Activated CD8-positive, alpha-beta T cell treated with anti-CD3 and anti-CD28 coated beads for 36 hours (primary cell): ENCODE data around the gene TGM4. TPM values are rescaled to one million over a fixed set of nuclear protein-coding genes. Genes with fewer than 3 reads are reported as not detected.

Source experiments
- ATAC-seq: fragments of 200-7000 bp; cut with Tn5 transposase; one replicate; pipeline ENCODE4 v1.10.0; 2021; ENCODE audit warnings: mild to moderate bottlenecking, moderate library complexity
- CTCF ChIA-PET: fragments of 350-600 bp; sonication (Branson Sonifier 250); formaldehyde crosslinking; loops from one replicate; lab custom pipeline; 2021; ENCODE audit warnings: antibody characterized with exemption; lab: Charles Lee
- POLR2A ChIA-PET: fragments of 350-600 bp; sonication (Branson Sonifier 250); formaldehyde crosslinking; loops from one replicate; lab custom pipeline; 2021; ENCODE audit warnings: antibody characterized with exemption; lab: Charles Lee
- DNase-seq: peaks from one replicate; pipeline ENCODE4 v3.0.0-alpha.2; 2020
- H3K27ac Mint-ChIP-seq: one replicate; pipeline ENCODE4 v1.8.0; 2021; ENCODE audit warnings: mild to moderate bottlenecking, mixed read lengths
- H3K27me3 Mint-ChIP-seq: one replicate; pipeline ENCODE4 v1.8.0; 2021; ENCODE audit warnings: mixed read lengths
- H3K36me3 Mint-ChIP-seq: one replicate; pipeline ENCODE4 v1.8.0; 2021; ENCODE audit warnings: low read depth, mixed read lengths
- H3K4me1 Mint-ChIP-seq: one replicate; pipeline ENCODE4 v1.8.0; 2021; ENCODE audit warnings: low read depth, mixed read lengths
- H3K4me3 Mint-ChIP-seq: one replicate; pipeline ENCODE4 v1.8.0; 2021; ENCODE audit warnings: mild to moderate bottlenecking, moderate library complexity, mixed read lengths
- H3K9me3 Mint-ChIP-seq: one replicate; pipeline ENCODE4 v1.8.0; 2021; ENCODE audit warnings: mixed read lengths
- intact Hi-C: fragments of 100-400 bp; cut with micrococcal nuclease; formaldehyde crosslinking; loops from one replicate; pipeline ENCODE4 v1.10.0; 2022
- total RNA-seq, 2 experiments: library from RNA; stranded (reverse); gene quantifications; one replicate each; pipeline ENCODE4 v1.2.3, GENCODE V29; 2021
- TF ChIP-seq, protein P1 (sequence below): fragments of 200-600 bp; IDR thresholded peaks from one replicate; pipeline ENCODE4 v1.8.0; 2022; ENCODE audit warnings: antibody characterized with exemption, mild to moderate bottlenecking

The TGM4 gene
- total RNA-seq, 2 experiments from 2014 or later = not detected

DNA sequence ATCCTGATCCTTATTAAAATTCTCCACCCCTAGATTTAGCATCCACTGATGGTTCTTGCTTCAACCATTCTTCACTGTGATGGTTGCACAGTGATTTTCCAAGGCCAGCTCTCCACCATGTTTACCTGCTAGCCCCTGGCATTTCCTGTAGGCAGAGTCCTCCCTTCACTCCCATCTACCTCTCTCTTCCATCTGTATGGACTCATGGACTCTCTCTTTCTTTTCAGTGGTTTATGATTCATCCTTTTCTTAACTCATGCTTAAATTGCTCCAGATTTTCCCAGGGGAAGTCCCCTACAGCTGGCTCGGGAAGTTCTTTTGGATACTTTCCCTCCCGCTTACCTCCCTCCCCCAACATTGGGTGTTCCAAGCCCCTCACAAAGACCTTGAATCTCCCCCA, 18.7 kb downstream of the TGM4 start:
- CTCF ChIA-PET = no interaction called here
- Mint-ChIP-seq H3K27me3 (no peaks in the 10 kb centered on the region), H3K9me3 (no peaks in the 10 kb centered on the region), H3K27ac (no peak overlapping the region), H3K4me3 (no peak overlapping the region), H3K36me3 (no peaks in the 10 kb centered on the region), H3K4me1 (no peaks in the 10 kb centered on the region)
- ATAC-seq (no peak), DNase-seq (no peak)
- POLR2A ChIA-PET = no interaction called here
- intact Hi-C loops = no loop called here
- TF ChIP-seq, protein P1, sequence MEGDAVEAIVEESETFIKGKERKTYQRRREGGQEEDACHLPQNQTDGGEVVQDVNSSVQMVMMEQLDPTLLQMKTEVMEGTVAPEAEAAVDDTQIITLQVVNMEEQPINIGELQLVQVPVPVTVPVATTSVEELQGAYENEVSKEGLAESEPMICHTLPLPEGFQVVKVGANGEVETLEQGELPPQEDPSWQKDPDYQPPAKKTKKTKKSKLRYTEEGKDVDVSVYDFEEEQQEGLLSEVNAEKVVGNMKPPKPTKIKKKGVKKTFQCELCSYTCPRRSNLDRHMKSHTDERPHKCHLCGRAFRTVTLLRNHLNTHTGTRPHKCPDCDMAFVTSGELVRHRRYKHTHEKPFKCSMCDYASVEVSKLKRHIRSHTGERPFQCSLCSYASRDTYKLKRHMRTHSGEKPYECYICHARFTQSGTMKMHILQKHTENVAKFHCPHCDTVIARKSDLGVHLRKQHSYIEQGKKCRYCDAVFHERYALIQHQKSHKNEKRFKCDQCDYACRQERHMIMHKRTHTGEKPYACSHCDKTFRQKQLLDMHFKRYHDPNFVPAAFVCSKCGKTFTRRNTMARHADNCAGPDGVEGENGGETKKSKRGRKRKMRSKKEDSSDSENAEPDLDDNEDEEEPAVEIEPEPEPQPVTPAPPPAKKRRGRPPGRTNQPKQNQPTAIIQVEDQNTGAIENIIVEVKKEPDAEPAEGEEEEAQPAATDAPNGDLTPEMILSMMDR = no peak

DNA sequence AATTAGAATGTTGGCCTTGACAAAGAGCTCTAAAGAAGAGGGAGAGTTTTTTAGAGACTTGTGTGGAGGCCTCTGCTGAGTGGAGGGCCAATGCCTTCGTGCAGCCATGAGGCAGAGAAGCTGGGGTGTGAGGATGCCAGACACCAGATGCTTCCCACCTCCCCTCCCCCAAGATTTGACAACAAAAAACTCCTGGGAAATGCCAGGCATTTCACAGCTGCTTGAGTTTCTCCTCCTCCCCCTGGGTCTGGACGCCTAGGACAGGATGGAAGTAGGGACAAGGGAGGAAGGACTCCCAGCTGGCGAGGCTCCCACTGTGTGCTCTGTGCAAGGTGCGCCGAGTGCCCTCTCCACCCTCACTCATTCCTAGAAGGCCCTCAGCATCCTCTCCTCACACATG, 20.1 kb downstream of the TGM4 start:
- no peaks in the 10 kb centered on the region for H3K9me3 Mint-ChIP-seq
- H3K27ac Mint-ChIP-seq = no peak overlapping the region
- intact Hi-C loops = no loop called here
- DNase-seq (no peak), ATAC-seq (no peak)
- no peaks in the 10 kb centered on the region for H3K36me3 Mint-ChIP-seq
- H3K4me3 Mint-ChIP-seq = no peak overlapping the region
- ChIA-PET POLR2A (no interaction called here), CTCF (no interaction called here)
- no peaks in the 10 kb centered on the region for H3K4me1 Mint-ChIP-seq
- TF ChIP-seq, protein P1 = no peak
- peaks cover 1% of the 10 kb centered on the region for H3K27me3 Mint-ChIP-seq

DNA sequence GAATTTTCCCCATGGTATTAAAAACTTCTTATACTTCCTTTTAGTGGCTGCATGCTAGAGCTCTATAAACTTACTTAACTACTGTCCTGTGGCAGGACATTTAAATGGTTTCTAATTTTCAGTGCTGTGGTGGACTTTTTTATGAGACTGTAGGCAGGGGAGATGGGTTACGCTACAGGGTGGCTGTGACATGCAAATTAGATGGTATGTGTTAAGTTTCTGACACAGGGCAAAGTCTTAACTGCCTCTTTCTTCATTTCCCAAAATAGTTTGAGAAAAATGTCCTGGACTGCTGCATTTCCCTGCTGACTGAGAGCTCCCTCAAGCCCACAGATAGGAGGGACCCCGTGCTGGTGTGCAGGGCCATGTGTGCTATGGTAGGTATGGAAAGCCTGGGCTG, 22.0 kb downstream of the TGM4 start:
- Mint-ChIP-seq H3K4me3 (no peak overlapping the region), H3K36me3 (no peaks in the 10 kb centered on the region), H3K4me1 (no peaks in the 10 kb centered on the region), H3K9me3 (no peaks in the 10 kb centered on the region), H3K27ac (no peak overlapping the region), H3K27me3 (peaks cover 10% of the 10 kb centered on the region)
- CTCF ChIA-PET = no interaction called here
- ATAC-seq = no peak
- TF ChIP-seq, protein P1 = no peak
- intact Hi-C loops = no loop called here
- POLR2A ChIA-PET = no interaction called here
- no peak for DNase-seq

DNA sequence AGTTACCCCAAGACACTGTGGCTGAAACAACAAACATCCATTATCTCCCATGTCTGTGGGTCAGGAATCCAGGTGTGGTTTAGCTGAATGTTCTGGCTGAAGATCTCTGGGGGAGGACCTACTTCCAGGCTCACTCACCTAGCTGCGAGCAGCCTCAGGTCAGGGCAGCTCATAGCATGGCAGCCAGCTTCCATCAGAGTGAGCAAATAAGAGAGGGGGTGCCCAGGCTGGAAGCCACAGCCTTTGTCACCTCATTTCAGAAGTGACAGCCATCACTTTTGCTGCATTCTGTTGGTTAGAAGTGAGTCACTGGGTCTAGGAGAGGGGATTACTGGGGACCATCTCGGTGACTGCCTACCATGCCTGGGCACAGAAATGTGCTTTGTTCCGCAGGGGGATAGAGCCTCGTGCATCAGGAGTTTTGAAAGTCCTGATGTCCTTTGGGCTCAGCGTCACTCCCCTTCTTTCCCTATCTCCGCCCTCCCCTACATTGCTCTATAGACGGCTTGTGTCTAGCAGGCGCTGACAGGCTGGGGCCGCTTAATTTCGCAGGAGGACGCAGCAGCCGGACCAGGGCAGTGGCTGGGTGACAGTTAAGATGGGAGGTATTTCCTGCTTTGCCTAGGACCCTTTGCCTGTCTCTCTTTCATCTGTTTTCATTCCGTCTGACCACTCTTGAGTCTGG, 25.4 kb downstream of the TGM4 start:
- no peaks in the 10 kb centered on the region for H3K9me3 Mint-ChIP-seq
- no peaks in the 10 kb centered on the region for H3K4me1 Mint-ChIP-seq
- TF ChIP-seq, protein P1 = no peak
- ATAC-seq (peak; percentile 47), DNase-seq (no peak)
- ChIA-PET POLR2A (no interaction called here), CTCF (no interaction called here)
- H3K27me3 Mint-ChIP-seq = peaks cover 10% of the 10 kb centered on the region
- no peak overlapping the region for H3K4me3 Mint-ChIP-seq
- intact Hi-C loops = no loop called here
- no peaks in the 10 kb centered on the region for H3K36me3 Mint-ChIP-seq
- H3K27ac Mint-ChIP-seq = no peak overlapping the region

DNA sequence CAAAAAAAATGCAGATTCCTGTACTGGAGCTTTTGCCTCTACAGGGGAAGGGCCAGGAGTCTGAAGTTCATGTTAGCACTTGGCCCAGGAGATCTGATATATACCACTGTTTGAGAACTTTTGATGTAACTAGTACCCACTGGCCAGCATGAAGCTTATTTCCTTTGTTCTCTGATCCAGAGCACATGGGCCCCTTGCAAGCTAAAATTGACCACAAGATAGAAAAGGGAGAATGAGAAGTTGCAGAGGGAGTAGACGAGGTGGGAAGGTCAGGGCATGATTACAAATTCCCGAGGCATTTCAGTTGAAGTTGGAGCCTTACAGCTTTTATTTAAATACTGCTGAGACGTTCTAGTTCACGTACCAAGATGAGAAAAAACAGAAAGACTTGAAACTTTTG, 28.2 kb downstream of the TGM4 start:
- ChIA-PET POLR2A (interaction anchor here (0.6 kb wide), 1 partner anchor 373 kb away, joined by 3 read pairs; no protein-coding TSS in a partner anchor), CTCF (no interaction called here)
- no peak overlapping the region for H3K27ac Mint-ChIP-seq
- no peak overlapping the region for H3K4me3 Mint-ChIP-seq
- TF ChIP-seq, protein P1 = no peak
- intact Hi-C loops = no loop called here
- ATAC-seq (no peak), DNase-seq (no peak)
- H3K9me3 Mint-ChIP-seq = no peaks in the 10 kb centered on the region
- no peaks in the 10 kb centered on the region for H3K4me1 Mint-ChIP-seq
- H3K27me3 Mint-ChIP-seq = peaks cover 13% of the 10 kb centered on the region
- no peaks in the 10 kb centered on the region for H3K36me3 Mint-ChIP-seq
